GM19328 (cell line): ENCODE measurements around the gene ALDH3A1.
"Not testable (repeated sequence)": the region's sequence is repeated elsewhere in the genome, so short reads cannot be mapped to it uniquely, and the experiment has no call there.

Experiments used
- ATAC-seq: cut with Tn5 transposase; IDR thresholded peaks from one replicate; pipeline ENCODE4 v1.9.1; 2021; ENCODE audit warnings: mild to moderate bottlenecking, moderate library complexity; ENCODE audit not compliant: unreplicated experiment

ALDH3A1 gene

DNA sequence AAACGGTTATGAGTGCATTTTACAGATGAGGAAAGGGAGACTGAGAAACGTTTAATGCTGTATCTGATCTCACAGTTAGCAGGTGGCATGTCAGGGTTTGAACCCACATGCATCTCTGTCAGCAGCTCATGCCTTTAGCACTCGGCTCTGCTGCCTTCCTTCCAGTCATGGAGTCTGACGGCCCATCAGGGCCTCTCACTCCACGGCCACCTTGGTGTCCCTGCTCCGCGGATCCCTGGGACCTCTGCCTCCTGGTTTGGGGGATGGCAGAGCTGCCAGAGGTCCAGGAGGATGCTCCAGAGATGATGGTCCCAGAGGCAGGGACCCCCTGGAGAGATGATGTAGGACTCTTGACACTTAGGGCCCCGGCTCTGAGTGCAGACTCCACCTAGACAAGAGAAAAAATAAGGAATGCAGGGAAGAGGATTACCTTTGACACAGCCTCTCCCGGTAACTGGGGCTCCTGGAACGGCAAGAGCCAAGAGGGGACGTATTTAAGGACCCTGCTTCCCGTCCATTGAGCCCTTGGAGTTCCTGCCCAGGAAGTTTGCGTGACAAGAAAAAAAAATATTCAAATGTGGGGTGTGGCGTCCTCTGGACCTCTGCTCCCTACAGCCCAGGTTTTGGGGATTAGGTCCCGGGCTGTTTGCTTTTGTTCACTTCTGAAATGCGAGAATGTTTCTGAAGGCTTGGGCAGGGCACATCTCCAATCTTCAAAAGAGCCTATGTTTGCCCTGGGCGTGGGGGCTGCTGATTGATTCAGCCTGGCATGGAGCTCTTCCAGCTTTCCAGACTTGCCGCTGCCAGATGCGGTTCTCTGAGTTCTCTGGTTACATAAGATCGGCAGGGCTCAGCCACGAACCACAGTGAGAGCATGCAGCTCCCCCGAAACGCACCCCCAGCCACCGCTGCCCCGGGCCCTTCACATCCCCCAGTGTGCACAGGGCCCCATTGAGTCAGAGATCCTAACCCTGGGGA is at the start of gene ALDH3A1:
Gene ALDH3A1 (minus strand): TSS at position 470 of the 978 bp plus-strand sequence. CDS start 3,169 bp downstream, outside the sequence.
- no peak for ATAC-seq

DNA sequence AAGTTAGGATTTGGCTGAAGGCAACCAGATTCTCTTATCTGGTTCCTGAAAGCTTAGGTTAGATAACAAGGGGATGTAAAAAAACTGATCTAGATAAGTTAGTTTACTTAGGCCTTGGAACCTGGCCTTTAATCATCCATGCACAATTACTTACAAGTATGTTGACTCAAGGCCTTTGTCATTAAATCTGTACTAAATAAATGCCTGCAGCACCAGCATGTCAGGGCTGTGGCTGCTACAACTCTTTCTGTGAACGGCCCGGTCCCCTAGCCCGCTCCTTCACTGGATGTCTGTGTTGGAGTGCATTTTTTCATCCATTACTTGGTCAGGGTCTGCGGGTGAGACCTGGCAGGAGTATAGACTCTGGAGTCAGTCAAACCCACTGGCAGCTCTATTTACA is 48.4 kb upstream of the ALDH3A1 start:
- no peak for ATAC-seq

DNA sequence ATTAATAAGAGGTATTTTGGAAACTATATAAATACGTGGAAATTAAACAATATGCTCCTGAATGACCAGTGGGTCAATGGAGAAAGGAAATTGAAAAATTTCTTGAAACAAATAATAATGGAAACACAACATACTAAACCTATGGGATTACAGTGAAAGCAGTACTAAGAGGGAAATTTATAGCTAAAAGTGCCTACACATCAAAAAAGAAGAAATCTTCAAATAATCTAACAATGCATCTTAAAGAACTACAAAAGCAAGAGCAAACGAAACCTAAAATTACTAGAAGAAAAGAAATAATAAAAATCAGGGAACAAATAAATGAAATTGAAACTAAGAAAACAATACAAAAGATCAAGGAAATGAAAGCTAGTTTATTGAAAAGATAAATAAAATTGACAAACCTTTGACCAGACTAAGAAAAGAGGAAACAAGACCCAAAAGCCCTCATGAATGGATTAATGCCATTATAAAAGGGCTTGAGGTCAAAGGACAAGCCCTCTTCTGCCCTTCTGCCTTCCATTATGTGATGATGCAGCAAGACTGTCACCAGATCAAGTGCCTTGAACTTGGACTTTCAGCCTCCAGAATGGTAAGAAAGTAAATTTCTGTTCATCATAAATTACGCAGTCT is 43.9 kb upstream of the ALDH3A1 start:
- no peak for ATAC-seq

- no peak for ATAC-seq
These were observed 39.7 kb upstream of the ALDH3A1 start for GRCh38 chr17:19787733-19788357.

GRCh38 chr17:19785854-19786253 is 37.8 kb upstream of the ALDH3A1 start:
- ATAC-seq: no peak

DNA sequence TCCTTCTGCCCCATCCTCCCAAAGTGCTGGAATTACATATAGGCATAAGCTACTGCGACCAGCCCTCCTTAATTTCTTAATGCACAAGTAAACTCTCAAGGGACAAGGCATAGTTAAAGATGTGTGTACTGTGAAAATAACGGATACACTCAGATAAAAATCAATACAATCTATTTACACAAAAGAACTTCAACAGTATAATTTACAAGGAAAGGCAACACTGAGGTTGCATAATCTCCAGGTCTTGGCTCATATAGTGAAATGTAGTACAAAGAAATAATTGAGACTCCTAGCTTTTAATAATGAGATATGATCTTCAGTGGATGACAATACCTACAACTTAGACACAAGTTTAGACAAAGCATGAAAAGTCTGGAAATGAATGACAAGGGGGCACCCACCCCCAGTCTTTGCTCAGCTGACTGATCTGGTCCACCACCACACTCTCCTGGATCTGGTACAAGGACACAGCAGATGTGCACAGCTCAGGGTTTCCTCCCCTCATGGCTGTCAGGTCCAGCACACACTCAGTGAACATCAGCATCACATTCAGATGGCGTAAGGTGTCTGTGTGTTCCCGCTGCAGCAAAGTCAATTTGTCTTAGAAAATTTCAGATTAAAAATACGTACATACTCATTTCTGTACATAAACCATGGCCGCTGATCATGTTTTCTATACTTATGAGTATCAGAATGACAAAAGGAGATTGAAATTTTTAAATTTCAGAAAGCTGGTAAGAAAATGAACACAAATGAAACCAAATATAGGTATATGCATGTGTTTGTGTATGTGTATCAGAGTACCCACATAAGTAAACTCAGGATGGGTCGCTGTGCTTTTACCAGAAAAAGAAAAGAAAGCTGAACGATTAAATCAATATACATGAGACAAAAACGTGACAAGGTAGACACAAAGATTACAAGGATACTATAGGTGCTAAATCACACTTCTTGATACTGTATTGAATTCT is 33.7 kb upstream of the ALDH3A1 start:
- no peak for ATAC-seq

DNA sequence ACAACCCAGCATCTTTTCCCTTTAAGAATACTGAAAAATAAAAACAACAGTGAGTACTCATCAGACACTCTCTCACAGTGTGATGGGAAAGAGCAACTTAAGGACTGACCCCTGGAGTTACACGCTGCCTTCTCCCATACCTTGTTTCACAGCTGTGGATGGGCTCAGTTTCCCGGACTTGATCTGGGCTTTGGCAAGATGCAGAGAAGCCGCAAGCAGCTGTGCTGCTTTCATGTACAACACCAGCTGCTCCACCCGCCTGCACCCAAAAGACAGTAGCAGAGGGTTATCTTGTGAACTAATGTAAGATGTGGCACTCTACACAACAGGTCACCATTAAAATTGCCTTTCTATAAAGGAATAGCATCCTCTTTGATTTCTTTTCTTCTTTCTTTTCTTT is 32.7 kb upstream of the ALDH3A1 start:
- no peak for ATAC-seq

DNA sequence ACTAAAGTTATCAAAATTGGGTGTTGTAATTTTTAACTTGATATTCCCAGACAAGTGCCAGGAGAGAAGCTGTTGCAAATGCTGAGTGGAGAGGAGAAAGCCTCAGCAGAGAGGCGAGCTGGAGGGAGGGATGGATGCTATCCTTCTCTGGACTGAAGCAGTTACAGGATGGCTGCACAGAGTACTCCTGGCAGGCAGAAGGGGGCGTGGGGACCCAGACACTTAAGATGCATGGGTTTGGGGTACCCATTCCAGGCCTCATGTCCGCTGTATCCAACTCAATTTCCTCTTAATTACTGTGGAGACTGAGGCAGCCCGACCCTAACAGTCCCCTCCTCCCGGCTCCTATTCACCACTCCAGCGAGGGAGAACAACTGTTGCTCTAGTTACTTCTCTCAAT is 25.4 kb upstream of the ALDH3A1 start:
- ATAC-seq: no peak

DNA sequence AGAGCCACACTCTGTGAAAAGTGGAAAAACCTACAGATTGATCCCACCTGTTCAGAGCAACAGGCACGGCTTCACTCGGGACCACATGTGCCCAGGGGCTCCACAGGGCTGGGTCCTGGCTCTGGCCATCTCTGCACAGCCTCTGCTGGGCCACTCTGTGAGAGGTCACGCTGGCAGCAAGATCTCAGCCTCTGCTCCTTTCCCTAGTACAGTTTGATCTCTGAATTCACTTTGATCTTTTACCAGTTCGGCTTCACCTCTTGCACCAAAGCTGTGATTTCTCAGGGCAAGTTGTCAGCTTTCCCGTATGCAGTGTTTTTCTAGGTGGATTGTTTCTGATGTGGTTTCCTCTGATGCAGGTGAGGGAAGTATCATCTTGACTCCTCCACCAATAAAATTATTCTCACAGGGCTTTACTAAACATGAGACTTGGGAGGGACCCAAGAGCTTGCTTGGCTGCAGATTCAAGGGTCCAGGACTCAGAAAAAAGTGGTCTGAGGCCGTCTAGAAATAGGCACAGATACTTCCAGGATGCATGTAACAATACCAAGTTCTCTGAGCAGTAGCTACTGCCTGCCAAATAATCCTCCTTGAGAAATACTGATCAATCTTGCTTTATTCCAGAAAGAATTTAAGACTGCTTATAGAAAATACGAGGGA is 24.0 kb upstream of the ALDH3A1 start:
- no peak for ATAC-seq

- no peak for ATAC-seq
These were observed 23.1 kb upstream of the ALDH3A1 start for GRCh38 chr17:19770985-19771735.

GRCh38 chr17:19769946-19770652 is 22.0 kb upstream of the ALDH3A1 start:
- ATAC-seq: no peak

- no peak for ATAC-seq
These were observed 20.1 kb upstream of the ALDH3A1 start for GRCh38 chr17:19768046-19768782.

- ATAC-seq: peak; percentile 50
These were observed 18.5 kb upstream of the ALDH3A1 start for GRCh38 chr17:19766421-19767270.

DNA sequence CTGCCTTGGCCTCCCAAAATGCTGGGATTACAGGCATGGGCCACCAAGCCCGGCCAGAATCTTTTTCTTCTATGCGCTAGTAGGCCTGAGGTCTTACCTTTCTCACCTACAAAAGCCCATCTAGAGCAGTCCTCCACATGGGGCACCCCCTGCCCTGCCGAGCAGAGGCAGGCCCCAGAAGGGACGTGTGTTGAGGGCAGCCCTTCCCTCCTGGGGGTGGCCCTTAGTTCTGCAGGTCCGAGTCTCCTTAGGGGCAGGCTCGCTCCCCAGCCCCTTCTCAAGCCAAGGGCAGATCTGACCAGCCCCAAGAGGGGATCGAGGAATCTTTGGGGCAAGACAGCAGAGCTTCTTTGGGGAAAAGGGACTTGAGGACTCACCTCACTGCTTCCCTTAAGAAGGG is 17.9 kb upstream of the ALDH3A1 start:
- ATAC-seq: no peak

GRCh38 chr17:19763991-19764390 is 15.9 kb upstream of the ALDH3A1 start:
- ATAC-seq: not testable (repeated sequence)

DNA sequence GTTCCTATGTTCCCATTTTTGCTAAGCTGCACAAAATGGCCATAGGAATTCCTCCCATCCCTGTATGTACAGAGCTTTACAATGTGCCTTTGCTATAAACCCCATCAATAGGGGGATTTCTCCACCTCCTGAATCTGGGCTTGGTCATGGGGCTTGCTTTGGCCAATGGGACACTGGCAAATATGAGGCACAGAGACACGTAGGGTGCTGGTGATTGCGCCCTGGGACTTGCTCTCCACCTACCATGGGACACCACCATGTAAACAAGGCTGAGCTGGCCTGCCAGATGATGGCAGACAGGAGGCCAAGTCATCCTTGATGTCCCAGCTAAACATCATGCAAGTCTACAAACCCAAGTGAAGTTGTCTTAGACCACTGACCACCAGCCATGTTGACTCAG is 15.3 kb upstream of the ALDH3A1 start:
- no peak for ATAC-seq

GRCh38 chr17:19762515-19762961 is 14.4 kb upstream of the ALDH3A1 start:
- no peak for ATAC-seq
